GM12801 (cell line): ENCODE measurements around the gene TFAP2E.

Experiments
- CTCF ChIP-seq: IDR thresholded peaks from one replicate; pipeline ENCODE4 v1.5.1; 2011; ENCODE audit warnings: control low read depth; ENCODE audit not compliant: insufficient read length; ENCODE audit errors: extremely low read depth

The TFAP2E gene

GRCh38 chr1:35633547-35633946 lies 60.4 kb downstream of the TFAP2E start:
- no peak for TF ChIP-seq CTCF

- TF ChIP-seq CTCF, result no peak
These were observed 64.3 kb downstream of the TFAP2E start for GRCh38 chr1:35637401-35637809.

- no peak for TF ChIP-seq CTCF
These were observed 67.5 kb downstream of the TFAP2E start for GRCh38 chr1:35640380-35641232.

- TF ChIP-seq CTCF, result no peak
These were observed 68.2 kb downstream of the TFAP2E start, which contains the start of gene PSMB2 for GRCh38 chr1:35641233-35641866. PSMB2 (minus strand) TSS chr1:35641526; CDS start chr1:35641432, 94 bp downstream.

GRCh38 chr1:35642471-35642955 lies 69.4 kb downstream of the TFAP2E start:
- TF ChIP-seq CTCF, result no peak

DNA sequence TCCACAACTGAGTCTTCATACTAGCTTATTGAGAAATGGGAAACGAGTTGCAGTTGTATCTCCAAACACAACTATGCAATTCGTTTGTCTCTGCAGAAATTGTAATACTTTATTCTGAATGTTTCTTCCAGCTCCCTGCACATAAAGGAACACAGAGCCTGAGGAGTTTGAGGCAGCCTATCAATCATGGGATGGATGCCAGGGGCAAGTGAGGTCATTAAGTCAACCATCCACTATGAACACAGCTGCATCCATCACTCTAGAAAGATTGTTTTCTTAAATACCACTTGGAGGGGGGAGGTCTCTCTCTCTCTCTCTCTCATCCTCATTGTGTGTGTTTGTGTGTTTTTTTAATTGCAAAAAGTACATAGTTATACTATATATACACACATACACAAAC lies 71.1 kb downstream of the TFAP2E start:
- TF ChIP-seq CTCF, result no peak
